Measurements from ENCODE around the gene MPRIP. TPM values are rescaled to one million over a fixed set of nuclear protein-coding genes. Genes with fewer than 3 reads are reported as not detected.

The MPRIP gene
- total RNA-seq, 1 experiment from 2014 or later = 258 TPM

DNA sequence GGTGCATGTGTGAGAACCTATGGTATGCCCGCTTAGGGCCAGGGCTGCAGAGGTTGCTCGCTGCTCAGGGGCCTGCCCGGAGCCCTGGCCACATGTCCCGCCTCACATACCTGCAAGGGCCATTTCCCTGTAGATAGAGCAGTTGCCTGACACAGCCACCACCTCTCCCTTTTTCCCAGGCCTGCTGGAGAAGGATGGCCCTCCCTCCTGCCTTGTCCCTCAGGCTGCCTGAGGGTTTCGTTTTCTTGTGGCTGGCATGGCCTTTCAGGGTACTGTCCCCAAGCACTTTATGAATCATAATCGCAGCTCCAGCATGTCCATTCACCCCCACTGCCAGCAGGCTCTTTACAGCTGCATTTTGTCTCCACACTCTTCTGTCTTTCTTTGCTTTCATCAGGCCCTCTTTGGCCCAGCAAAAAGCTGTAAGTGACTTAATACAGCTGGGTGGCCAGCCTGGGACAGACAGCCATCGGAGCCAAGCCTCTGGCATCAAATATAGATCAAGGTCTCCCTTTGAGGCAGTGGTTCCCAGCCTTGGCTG lies 65.7 kb downstream of the MPRIP start:
- intact Hi-C loops (cut with micrococcal nuclease) = no loop called here

More for the DNA sequence above, 65.7 kb downstream of the MPRIP start:
- RAD21 ChIA-PET (ENCODE audit: low non-redundant PET in 1 of 2, low total read pairs in 2 of 2, uncharacterized antibody in 2 of 2, unreplicated experiment in 2 of 2) = interaction anchor here in 1 of 2 experiments (0.9 kb wide), 1 partner anchor 66 kb away, joined by 3 read pairs; no protein-coding TSS in a partner anchor
- CTCF ChIA-PET = no interaction called here
- Histone ChIP-seq H3K4me1 (ENCODE audit: control insufficient read depth in 1 of 2, insufficient read depth in 2 of 2, low read length in 2 of 2) (peaks cover 15 to 37% of the 10 kb centered on the region in 2 experiments), H3K9ac (ENCODE audit: low read length) (peak overlapping the region; percentile 12; the same call in 1 of the 2 replicates), H3K79me2 (ENCODE audit: insufficient read depth, low read length) (peaks cover 95% of the 10 kb centered on the region), H3K36me3 (ENCODE audit: control insufficient read depth in 1 of 2, insufficient read depth in 2 of 2, low read length in 2 of 2) (peaks cover 0 to 3% of the 10 kb centered on the region in 2 experiments; a peak in 1 of 4 replicates), H2AFZ (ENCODE audit: low read depth, low read length, poor library complexity, severe bottlenecking) (no peak overlapping the region), H4K20me1 (ENCODE audit: insufficient read depth) (no peaks in the 10 kb centered on the region; the same call in 1 of the 2 replicates), H3K27ac (ENCODE audit: low read depth, low read length) (no peak overlapping the region), H3K4me2 (ENCODE audit: low read length) (no peak overlapping the region), H3K4me3 (replicated peaks in 1 of 2; ENCODE audit: low read depth in 1 of 2, low read length in 2 of 2) (no peak overlapping the region), H3K9me2 (ENCODE audit: insufficient read depth) (no peaks in the 10 kb centered on the region), H3K9me3 (ENCODE audit: control insufficient read depth in 1 of 2, insufficient read depth in 1 of 2, low read depth in 1 of 2, low read length in 2 of 2) (no peaks in the 10 kb centered on the region), H3K27me3 (ENCODE audit: insufficient read depth, low read length) (no peaks in the 10 kb centered on the region)
- POLR2A ChIA-PET = interaction anchor here (1.2 kb wide), 1 partner anchor 79 kb away, joined by 3 read pairs; no protein-coding TSS in a partner anchor
- DNase-seq (ENCODE audit: low read depth, low spot score) (no peak), ATAC-seq (peak; percentile 21; the same call in 1 of the 2 replicates)
- no TSS peak for BruUV-seq (replicated peaks)
- TF ChIP-seq EZH2phosphoT487 (IDR thresholded peaks at IDR 0.05; ENCODE audit: borderline replicate concordance) (no peak), ZBTB33 (IDR thresholded peaks at IDR 0.05; ENCODE audit: extremely low read depth, insufficient replicate concordance, low read length) (no peak), TCF7L2 (IDR thresholded peaks at IDR 0.05; ENCODE audit: borderline replicate concordance, extremely low read depth, insufficient read depth, insufficient read length) (no peak), JUND (IDR thresholded peaks at IDR 0.05) (no peak), EGR1 (IDR thresholded peaks at IDR 0.05; ENCODE audit: low read depth) (no peak)
- TF ChIP-seq, protein P1, sequence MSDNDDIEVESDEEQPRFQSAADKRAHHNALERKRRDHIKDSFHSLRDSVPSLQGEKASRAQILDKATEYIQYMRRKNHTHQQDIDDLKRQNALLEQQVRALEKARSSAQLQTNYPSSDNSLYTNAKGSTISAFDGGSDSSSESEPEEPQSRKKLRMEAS (IDR thresholded peaks at IDR 0.05) = no peak
